GM23338 (cell line): ENCODE data around the gene SERPINE2. TPM values are rescaled to one million over a fixed set of nuclear protein-coding genes. Genes with fewer than 3 reads are reported as not detected.

Experiments used
- ATAC-seq: fragments of 200-7000 bp; cut with Tn5 transposase; 3 replicates; pipeline ENCODE4 v1.9.1; 2020
- DNase-seq: peaks from one replicate; pipeline ENCODE4 v3.0.0-alpha.2; 2015; ENCODE audit warnings: low spot score
- H2AFZ ChIP-seq: fragments of 200-600 bp; sonication (generic); 2 replicates; pipeline ENCODE4 v1.8.0; 2016; ENCODE audit warnings: antibody characterized with exemption, mild to moderate bottlenecking, moderate library complexity
- H3F3A ChIP-seq: fragments of 200-600 bp; sonication (generic); replicated peaks from 2 replicates; pipeline ENCODE4 v1.8.0; 2017; ENCODE audit warnings: antibody characterized with exemption, mixed run types, low read depth
- H3K27ac ChIP-seq: fragments of 200-600 bp; sonication (generic); 2 replicates; pipeline ENCODE4 v1.6.1; 2016; ENCODE audit warnings: low read depth
- H3K27me3 ChIP-seq: fragments of 200-600 bp; sonication (generic); 2 replicates; pipeline ENCODE4 v1.8.0; 2016; ENCODE audit warnings: mild to moderate bottlenecking, mixed run types, moderate library complexity; ENCODE audit not compliant: insufficient read depth
- H3K36me3 ChIP-seq: fragments of 200-600 bp; sonication (generic); 2 replicates; pipeline ENCODE4 v1.8.0; 2016; ENCODE audit warnings: mild to moderate bottlenecking; ENCODE audit not compliant: insufficient read depth
- H3K4me1 ChIP-seq: fragments of 200-600 bp; sonication (generic); 2 replicates; pipeline ENCODE4 v1.8.0; 2016; ENCODE audit warnings: mild to moderate bottlenecking, moderate library complexity; ENCODE audit not compliant: insufficient read depth
- H3K4me2 ChIP-seq: fragments of 200-600 bp; sonication (generic); 2 replicates; pipeline ENCODE4 v1.7.1; 2017; ENCODE audit warnings: mixed run types
- H3K4me3 ChIP-seq: fragments of 200-600 bp; sonication (generic); 2 replicates; pipeline ENCODE4 v1.6.1; 2016; ENCODE audit warnings: mixed run types
- H3K79me2 ChIP-seq: fragments of 200-600 bp; sonication (generic); replicated peaks from 2 replicates; pipeline ENCODE4 v1.8.0; 2017; ENCODE audit warnings: mild to moderate bottlenecking; ENCODE audit not compliant: insufficient read depth
- H3K9me2 ChIP-seq: fragments of 200-600 bp; sonication (generic); 2 replicates; pipeline ENCODE4 v1.8.0; 2017; ENCODE audit not compliant: insufficient read depth
- H4K20me1 ChIP-seq: fragments of 200-600 bp; sonication (generic); replicated peaks from 2 replicates; pipeline ENCODE4 v1.8.0; 2017; ENCODE audit warnings: mild to moderate bottlenecking; ENCODE audit not compliant: insufficient read depth
- H3K27ac Mint-ChIP-seq: 2 replicates; pipeline ENCODE4 v1.8.0; 2020; ENCODE audit warnings: inconsistent platforms, mild to moderate bottlenecking, moderate library complexity, mixed read lengths
- H3K27me3 Mint-ChIP-seq: 3 replicates; pipeline ENCODE4 v1.8.0; 2022; ENCODE audit warnings: low read depth, mild to moderate bottlenecking, moderate library complexity, mixed read lengths, inconsistent platforms; ENCODE audit not compliant: insufficient read depth, poor library complexity
- H3K36me3 Mint-ChIP-seq: 3 replicates; pipeline ENCODE4 v1.8.0; 2021; ENCODE audit warnings: low read depth, mild to moderate bottlenecking, inconsistent platforms, moderate library complexity, mixed read lengths
- H3K4me1 Mint-ChIP-seq: 3 replicates; pipeline ENCODE4 v1.8.0; 2020; ENCODE audit warnings: mild to moderate bottlenecking, inconsistent platforms, mixed read lengths
- H3K4me3 Mint-ChIP-seq: 3 replicates; pipeline ENCODE4 v1.8.0; 2021; ENCODE audit warnings: moderate library complexity, mild to moderate bottlenecking, inconsistent platforms, mixed read lengths
- H3K9me3 Mint-ChIP-seq: 3 replicates; pipeline ENCODE4 v1.8.0; 2020; ENCODE audit warnings: moderate library complexity, mild to moderate bottlenecking, inconsistent platforms, mixed read lengths
- CREB1 ChIP-seq: fragments of 250-450 bp; sonication (Bioruptor Pico); IDR thresholded peaks from 2 replicates; pipeline ENCODE4 v1.5.0; 2020; ENCODE audit warnings: low read depth, mild to moderate bottlenecking, moderate library complexity
- EZH2 ChIP-seq: fragments of 200-600 bp; sonication (generic); IDR thresholded peaks from one replicate; pipeline ENCODE4 v1.8.0; 2017; ENCODE audit warnings: antibody characterized with exemption, mild to moderate bottlenecking, low read depth; ENCODE audit not compliant: unreplicated experiment
- EZH2phosphoT487 ChIP-seq: fragments of 200-600 bp; sonication (generic); IDR thresholded peaks from one replicate; pipeline ENCODE4 v1.8.1; 2018; ENCODE audit warnings: antibody characterized with exemption; ENCODE audit not compliant: unreplicated experiment
- JUNB ChIP-seq: IDR thresholded peaks from one replicate; pipeline ENCODE4 v1.6.1; 2016; ENCODE audit warnings: antibody characterized with exemption; ENCODE audit not compliant: unreplicated experiment
- NANOG ChIP-seq: IDR thresholded peaks from 2 replicates; pipeline ENCODE4 v1.6.1; 2016; ENCODE audit warnings: antibody characterized with exemption, borderline replicate concordance
- POLR2AphosphoS5 ChIP-seq: IDR thresholded peaks from 2 replicates; pipeline ENCODE4 v1.6.1; 2016; ENCODE audit warnings: antibody characterized with exemption, low read depth
- STAT1 ChIP-seq: IDR thresholded peaks from one replicate; pipeline ENCODE4 v1.6.1; 2016; ENCODE audit warnings: antibody characterized with exemption; ENCODE audit not compliant: unreplicated experiment
- ZNF114 ChIP-seq: fragments of 250-450 bp; sonication (Bioruptor Pico); IDR thresholded peaks from 2 replicates; pipeline ENCODE4 v1.5.0; 2020; ENCODE audit warnings: mild to moderate bottlenecking, moderate library complexity
- ZNF331 ChIP-seq: fragments of 250-450 bp; sonication (Bioruptor Pico); IDR thresholded peaks from 2 replicates; pipeline ENCODE4 v1.5.0; 2020; ENCODE audit warnings: low read depth, mild to moderate bottlenecking, moderate library complexity
- polyA plus RNA-seq: library from polyadenylated mRNA; unstranded; fragments of >200 nt; fragmentation: Nextera tagmentation; extraction: Ambion mirVana; gene quantifications from 2 replicates; pipeline ENCODE4 v1.2.1, GENCODE V29; 2016
- total RNA-seq: library from RNA; depleted of rRNA; stranded (reverse); fragments of >200 nt; shearing (Covaris generic); gene quantifications from 2 replicates; pipeline ENCODE4 v1.2.3, GENCODE V29; 2014
- TF ChIP-seq, protein P1 (sequence below): IDR thresholded peaks from one replicate; pipeline ENCODE4 v1.6.1; 2018; ENCODE audit warnings: antibody characterized with exemption; ENCODE audit not compliant: unreplicated experiment
- TF ChIP-seq, protein P2 (sequence below): fragments of 250-450 bp; sonication (Bioruptor Pico); IDR thresholded peaks from 2 replicates; pipeline ENCODE4 v1.5.0; 2020; ENCODE audit warnings: mild to moderate bottlenecking, moderate library complexity
- TF ChIP-seq, protein P3 (sequence below), 2 experiments: fragments of 200-600 bp in 1 of 2; sonication (generic) in 1 of 2; conservative IDR thresholded peaks; 2 replicates each; pipeline versions ENCODE4 v1.5.1 to v1.6.1; 2016 to 2017; ENCODE audit warnings: antibody characterized with exemption in 2 of 2, low read depth in 2 of 2, mild to moderate bottlenecking in 2 of 2, moderate library complexity in 1 of 2
- TF ChIP-seq, protein P4 (sequence below): IDR thresholded peaks from 2 replicates; pipeline ENCODE4 v1.6.1; 2016; ENCODE audit warnings: antibody characterized with exemption

The SERPINE2 gene
- total and polyA plus RNA-seq, 2 experiments from 2014 or later, result 38.6 to 44.2 TPM

DNA sequence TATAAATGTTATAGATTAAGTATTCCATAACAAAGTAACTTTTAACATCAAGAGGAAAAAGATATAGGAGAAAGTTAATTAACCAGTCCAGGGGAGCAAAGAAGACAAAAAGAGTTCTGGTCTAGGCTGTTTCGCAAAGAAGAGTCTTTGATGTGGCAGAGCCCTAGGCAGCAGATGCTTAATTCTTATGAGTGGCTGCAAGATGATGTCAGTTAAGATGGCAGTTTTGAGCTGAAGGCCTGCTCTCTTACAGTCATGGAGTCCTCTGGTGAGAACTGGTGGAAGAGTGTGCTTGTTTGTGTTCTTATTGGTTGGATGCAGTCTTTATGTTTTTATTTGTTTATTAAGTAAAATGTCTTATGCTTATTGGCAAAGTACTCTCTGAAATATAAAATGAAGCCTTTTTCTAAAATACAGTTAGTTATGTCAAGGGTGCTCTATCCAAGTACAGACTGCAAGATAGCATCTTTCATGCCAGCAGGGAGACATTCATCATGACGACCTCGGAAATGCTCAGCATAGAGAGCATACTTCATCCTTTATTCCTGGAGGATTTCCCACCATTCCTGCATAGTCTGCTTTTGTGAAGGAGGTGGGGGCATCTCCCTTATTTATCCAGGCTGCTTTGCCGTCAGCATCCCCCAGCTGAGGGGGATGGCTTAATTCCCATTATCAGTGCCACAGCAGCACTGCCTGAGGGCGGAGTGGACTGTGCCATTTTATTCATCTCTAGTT, 38.9 kb upstream of the SERPINE2 start:
- Mint-ChIP-seq H3K4me1 (no peaks in the 10 kb centered on the region), H3K4me3 (no peak overlapping the region), H3K27me3 (peaks cover 2% of the 10 kb centered on the region), H3K36me3 (no peaks in the 10 kb centered on the region), H3K27ac (no peak overlapping the region), H3K9me3 (peaks cover 2% of the 10 kb centered on the region; the same call in 2 of the 3 replicates)
- Histone ChIP-seq H3K4me3 (no peak overlapping the region), H3K27me3 (no peaks in the 10 kb centered on the region), H4K20me1 (no peaks in the 10 kb centered on the region), H3K27ac (no peak overlapping the region), H3K9me2 (peaks cover 13% of the 10 kb centered on the region), H3K4me2 (no peak overlapping the region), H2AFZ (0 out of 2 replicates have a peak overlapping the region, but pooled peaks have one; percentile 28), H3K4me1 (no peaks in the 10 kb centered on the region), H3K79me2 (no peaks in the 10 kb centered on the region), H3F3A (no peaks in the 10 kb centered on the region), H3K36me3 (no peaks in the 10 kb centered on the region)
- no peak for TF ChIP-seq CREB1
- TF ChIP-seq EZH2, result no peak
- TF ChIP-seq, protein P1, sequence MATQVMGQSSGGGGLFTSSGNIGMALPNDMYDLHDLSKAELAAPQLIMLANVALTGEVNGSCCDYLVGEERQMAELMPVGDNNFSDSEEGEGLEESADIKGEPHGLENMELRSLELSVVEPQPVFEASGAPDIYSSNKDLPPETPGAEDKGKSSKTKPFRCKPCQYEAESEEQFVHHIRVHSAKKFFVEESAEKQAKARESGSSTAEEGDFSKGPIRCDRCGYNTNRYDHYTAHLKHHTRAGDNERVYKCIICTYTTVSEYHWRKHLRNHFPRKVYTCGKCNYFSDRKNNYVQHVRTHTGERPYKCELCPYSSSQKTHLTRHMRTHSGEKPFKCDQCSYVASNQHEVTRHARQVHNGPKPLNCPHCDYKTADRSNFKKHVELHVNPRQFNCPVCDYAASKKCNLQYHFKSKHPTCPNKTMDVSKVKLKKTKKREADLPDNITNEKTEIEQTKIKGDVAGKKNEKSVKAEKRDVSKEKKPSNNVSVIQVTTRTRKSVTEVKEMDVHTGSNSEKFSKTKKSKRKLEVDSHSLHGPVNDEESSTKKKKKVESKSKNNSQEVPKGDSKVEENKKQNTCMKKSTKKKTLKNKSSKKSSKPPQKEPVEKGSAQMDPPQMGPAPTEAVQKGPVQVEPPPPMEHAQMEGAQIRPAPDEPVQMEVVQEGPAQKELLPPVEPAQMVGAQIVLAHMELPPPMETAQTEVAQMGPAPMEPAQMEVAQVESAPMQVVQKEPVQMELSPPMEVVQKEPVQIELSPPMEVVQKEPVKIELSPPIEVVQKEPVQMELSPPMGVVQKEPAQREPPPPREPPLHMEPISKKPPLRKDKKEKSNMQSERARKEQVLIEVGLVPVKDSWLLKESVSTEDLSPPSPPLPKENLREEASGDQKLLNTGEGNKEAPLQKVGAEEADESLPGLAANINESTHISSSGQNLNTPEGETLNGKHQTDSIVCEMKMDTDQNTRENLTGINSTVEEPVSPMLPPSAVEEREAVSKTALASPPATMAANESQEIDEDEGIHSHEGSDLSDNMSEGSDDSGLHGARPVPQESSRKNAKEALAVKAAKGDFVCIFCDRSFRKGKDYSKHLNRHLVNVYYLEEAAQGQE, result no peak
- TF ChIP-seq EZH2phosphoT487, result no peak
- TF ChIP-seq POLR2AphosphoS5, result no peak
- TF ChIP-seq STAT1, result no peak
- TF ChIP-seq, protein P2, sequence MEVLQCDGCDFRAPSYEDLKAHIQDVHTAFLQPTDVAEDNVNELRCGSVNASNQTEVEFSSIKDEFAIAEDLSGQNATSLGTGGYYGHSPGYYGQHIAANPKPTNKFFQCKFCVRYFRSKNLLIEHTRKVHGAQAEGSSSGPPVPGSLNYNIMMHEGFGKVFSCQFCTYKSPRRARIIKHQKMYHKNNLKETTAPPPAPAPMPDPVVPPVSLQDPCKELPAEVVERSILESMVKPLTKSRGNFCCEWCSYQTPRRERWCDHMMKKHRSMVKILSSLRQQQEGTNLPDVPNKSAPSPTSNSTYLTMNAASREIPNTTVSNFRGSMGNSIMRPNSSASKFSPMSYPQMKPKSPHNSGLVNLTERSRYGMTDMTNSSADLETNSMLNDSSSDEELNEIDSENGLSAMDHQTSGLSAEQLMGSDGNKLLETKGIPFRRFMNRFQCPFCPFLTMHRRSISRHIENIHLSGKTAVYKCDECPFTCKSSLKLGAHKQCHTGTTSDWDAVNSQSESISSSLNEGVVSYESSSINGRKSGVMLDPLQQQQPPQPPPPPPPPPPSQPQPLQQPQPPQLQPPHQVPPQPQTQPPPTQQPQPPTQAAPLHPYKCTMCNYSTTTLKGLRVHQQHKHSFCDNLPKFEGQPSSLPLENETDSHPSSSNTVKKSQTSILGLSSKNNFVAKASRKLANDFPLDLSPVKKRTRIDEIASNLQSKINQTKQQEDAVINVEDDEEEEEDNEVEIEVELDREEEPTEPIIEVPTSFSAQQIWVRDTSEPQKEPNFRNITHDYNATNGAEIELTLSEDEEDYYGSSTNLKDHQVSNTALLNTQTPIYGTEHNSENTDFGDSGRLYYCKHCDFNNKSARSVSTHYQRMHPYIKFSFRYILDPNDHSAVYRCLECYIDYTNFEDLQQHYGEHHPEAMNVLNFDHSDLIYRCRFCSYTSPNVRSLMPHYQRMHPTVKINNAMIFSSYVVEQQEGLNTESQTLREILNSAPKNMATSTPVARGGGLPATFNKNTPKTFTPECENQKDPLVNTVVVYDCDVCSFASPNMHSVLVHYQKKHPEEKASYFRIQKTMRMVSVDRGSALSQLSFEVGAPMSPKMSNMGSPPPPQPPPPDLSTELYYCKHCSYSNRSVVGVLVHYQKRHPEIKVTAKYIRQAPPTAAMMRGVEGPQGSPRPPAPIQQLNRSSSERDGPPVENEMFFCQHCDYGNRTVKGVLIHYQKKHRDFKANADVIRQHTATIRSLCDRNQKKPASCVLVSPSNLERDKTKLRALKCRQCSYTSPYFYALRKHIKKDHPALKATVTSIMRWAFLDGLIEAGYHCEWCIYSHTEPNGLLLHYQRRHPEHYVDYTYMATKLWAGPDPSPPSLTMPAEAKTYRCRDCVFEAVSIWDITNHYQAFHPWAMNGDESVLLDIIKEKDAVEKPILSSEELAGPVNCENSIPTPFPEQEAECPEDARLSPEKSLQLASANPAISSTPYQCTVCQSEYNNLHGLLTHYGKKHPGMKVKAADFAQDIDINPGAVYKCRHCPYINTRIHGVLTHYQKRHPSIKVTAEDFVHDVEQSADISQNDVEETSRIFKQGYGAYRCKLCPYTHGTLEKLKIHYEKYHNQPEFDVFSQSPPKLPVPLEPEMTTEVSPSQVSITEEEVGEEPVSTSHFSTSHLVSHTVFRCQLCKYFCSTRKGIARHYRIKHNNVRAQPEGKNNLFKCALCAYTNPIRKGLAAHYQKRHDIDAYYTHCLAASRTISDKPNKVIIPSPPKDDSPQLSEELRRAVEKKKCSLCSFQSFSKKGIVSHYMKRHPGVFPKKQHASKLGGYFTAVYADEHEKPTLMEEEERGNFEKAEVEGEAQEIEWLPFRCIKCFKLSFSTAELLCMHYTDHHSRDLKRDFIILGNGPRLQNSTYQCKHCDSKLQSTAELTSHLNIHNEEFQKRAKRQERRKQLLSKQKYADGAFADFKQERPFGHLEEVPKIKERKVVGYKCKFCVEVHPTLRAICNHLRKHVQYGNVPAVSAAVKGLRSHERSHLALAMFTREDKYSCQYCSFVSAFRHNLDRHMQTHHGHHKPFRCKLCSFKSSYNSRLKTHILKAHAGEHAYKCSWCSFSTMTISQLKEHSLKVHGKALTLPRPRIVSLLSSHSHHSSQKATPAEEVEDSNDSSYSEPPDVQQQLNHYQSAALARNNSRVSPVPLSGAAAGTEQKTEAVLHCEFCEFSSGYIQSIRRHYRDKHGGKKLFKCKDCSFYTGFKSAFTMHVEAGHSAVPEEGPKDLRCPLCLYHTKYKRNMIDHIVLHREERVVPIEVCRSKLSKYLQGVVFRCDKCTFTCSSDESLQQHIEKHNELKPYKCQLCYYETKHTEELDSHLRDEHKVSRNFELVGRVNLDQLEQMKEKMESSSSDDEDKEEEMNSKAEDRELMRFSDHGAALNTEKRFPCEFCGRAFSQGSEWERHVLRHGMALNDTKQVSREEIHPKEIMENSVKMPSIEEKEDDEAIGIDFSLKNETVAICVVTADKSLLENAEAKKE (CRISPR knock-in tag), result no peak
- no peak for TF ChIP-seq ZNF331 (CRISPR knock-in tag)
- no peak for TF ChIP-seq NANOG
- TF ChIP-seq, protein P3, sequence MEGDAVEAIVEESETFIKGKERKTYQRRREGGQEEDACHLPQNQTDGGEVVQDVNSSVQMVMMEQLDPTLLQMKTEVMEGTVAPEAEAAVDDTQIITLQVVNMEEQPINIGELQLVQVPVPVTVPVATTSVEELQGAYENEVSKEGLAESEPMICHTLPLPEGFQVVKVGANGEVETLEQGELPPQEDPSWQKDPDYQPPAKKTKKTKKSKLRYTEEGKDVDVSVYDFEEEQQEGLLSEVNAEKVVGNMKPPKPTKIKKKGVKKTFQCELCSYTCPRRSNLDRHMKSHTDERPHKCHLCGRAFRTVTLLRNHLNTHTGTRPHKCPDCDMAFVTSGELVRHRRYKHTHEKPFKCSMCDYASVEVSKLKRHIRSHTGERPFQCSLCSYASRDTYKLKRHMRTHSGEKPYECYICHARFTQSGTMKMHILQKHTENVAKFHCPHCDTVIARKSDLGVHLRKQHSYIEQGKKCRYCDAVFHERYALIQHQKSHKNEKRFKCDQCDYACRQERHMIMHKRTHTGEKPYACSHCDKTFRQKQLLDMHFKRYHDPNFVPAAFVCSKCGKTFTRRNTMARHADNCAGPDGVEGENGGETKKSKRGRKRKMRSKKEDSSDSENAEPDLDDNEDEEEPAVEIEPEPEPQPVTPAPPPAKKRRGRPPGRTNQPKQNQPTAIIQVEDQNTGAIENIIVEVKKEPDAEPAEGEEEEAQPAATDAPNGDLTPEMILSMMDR (conservative IDR thresholded peaks at IDR 0.05; ENCODE audit: low read depth in 2 of 2), result no peak
- no peak for TF ChIP-seq JUNB
- TF ChIP-seq, protein P4, sequence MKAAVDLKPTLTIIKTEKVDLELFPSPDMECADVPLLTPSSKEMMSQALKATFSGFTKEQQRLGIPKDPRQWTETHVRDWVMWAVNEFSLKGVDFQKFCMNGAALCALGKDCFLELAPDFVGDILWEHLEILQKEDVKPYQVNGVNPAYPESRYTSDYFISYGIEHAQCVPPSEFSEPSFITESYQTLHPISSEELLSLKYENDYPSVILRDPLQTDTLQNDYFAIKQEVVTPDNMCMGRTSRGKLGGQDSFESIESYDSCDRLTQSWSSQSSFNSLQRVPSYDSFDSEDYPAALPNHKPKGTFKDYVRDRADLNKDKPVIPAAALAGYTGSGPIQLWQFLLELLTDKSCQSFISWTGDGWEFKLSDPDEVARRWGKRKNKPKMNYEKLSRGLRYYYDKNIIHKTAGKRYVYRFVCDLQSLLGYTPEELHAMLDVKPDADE, result no peak
- TF ChIP-seq ZNF114 (CRISPR knock-in tag), result no peak
- ATAC-seq (no peak), DNase-seq (no peak)
